K562 (cell line): Measurements from ENCODE around the gene HDHD2. TPM values are rescaled to one million over a fixed set of nuclear protein-coding genes. Genes with fewer than 3 reads are reported as not detected.

ENCODE experiments used
- BACH1 ChIP-seq: fragments of 200-800 bp; sonication (Bioruptor generic); IDR thresholded peaks from 2 replicates; pipeline ENCODE4 v1.6.1; 2016; ENCODE audit warnings: missing genetic modification characterization, missing compliant biosample characterization
- CEBPB ChIP-seq: fragments of 450-650 bp; IDR thresholded peaks from 2 replicates; pipeline ENCODE4 v1.6.1; 2016; ENCODE audit warnings: missing genetic modification characterization, missing compliant biosample characterization
- CHD7 ChIP-seq: fragments of 200-600 bp; sonication (generic); IDR thresholded peaks from one replicate; pipeline ENCODE4 v1.6.1; 2012; ENCODE audit warnings: mild to moderate bottlenecking, low read depth, low read length, inconsistent platforms
- RAD51 ChIP-seq: fragments of 450-650 bp; IDR thresholded peaks from 2 replicates; pipeline ENCODE4 v1.7.1; 2016; ENCODE audit warnings: low read depth, mild to moderate bottlenecking, borderline replicate concordance
- SREBF2 ChIP-seq: sonication (generic); formaldehyde crosslinking; IDR thresholded peaks from 2 replicates; pipeline ENCODE4 v1.4.0; 2020; ENCODE audit warnings: mild to moderate bottlenecking, missing genetic modification reagents
- TBP ChIP-seq: optimal IDR thresholded peaks from 2 replicates; pipeline ENCODE3; 2011; ENCODE audit warnings: low read depth, low read length, improper control_type of control experiment
- ZNF24 ChIP-seq: fragments of 450-650 bp; IDR thresholded peaks from 2 replicates; pipeline ENCODE4 v1.6.1; 2016
- ZNF347 ChIP-seq: fragments of 450-650 bp; formaldehyde crosslinking; IDR thresholded peaks from 2 replicates; pipeline ENCODE4 v1.4.0; 2020; ENCODE audit warnings: low read depth, mild to moderate bottlenecking, moderate library complexity
- ZNF436 ChIP-seq: fragments of 250-450, 450-650 bp; sonication (Bioruptor Pico); formaldehyde crosslinking; IDR thresholded peaks from 2 replicates; pipeline ENCODE4 v1.7.0; 2020; ENCODE audit warnings: mild to moderate bottlenecking
- polyA plus RNA-seq, 8 experiments: library from polyadenylated mRNA; depleted of rRNA in 4 of 8; stranded (reverse) in 5 of 8; unstranded in 3 of 8; fragments of >200 nt; fragmentation: Nextera tagmentation in 2 of 8; fragmentation: Illumina TruSeq in 1 of 8; extraction: Ambion mirVana in 2 of 8; extraction: Trizol in 1 of 8; gene quantifications; 2 replicates each; pipeline versions ENCODE4 v1.2.1 to v1.2.3, GENCODE V29; 2011 to 2014; ENCODE audit warnings: inconsistent platforms in 1 of 8, missing spikeins in 1 of 8
- total RNA-seq, 7 experiments: library from RNA; depleted of rRNA in 6 of 7; stranded (reverse); fragments of >200 nt in 6 of 7; fragmentation: Illumina TruSeq in 2 of 7; extraction: Trizol in 2 of 7; gene quantifications; 2 replicates each; pipeline versions ENCODE4 v1.2.1 to v1.2.3, GENCODE V29; 2011 to 2021; ENCODE audit warnings: low replicate concordance in 1 of 7
- TF ChIP-seq, protein P1 (sequence below): fragments of 450-650 bp; formaldehyde crosslinking; IDR thresholded peaks from 2 replicates; pipeline ENCODE4 v1.4.0; 2020; ENCODE audit warnings: mild to moderate bottlenecking, moderate library complexity

The HDHD2 gene
- total and polyA plus RNA-seq, 9 of the 15 experiments (the other 6 are each of a cell fraction or from before 2014, with no cell fraction given), result 6.8 to 25.2 (median 21.5) TPM

DNA sequence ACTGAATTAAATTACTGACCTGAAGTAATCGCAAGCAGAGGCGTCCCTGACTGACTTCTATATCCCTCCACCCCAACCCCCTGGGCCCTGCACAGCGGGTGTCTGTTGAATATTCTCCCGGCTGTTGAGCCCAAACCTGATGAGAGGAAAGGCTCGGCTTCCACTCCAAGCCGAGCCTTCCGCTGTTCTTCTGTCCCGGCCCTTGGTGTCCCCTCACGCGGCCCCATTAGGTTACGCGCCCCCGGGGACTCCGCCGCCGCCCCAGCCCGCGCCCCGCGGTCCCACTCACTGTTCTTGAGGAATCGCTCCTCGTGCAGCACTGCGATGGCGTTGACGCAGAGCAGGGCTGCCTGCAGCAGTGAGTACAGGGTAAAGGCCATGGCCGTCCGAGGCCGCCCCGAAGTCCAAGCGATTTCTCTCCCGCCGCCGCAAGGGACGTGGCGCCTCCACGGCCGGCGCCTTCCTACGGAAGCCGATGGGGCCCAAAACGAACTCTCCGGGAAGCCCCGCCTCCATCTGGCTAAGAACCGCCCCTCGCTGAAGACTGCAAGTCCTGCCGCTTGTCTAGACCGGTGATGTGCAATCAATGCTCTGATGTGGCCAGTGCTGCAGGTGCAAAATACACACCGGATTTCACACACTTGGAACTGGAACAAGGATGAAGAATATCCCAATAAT, 25.7 kb upstream of the HDHD2 start, which contains the start of gene IER3IP1 (continued):
- no peak for TF ChIP-seq CHD7
- no peak for TF ChIP-seq ZNF347 (CRISPR knock-in tag)
- TF ChIP-seq BACH1 (tag), result no peak
- no peak for TF ChIP-seq ZNF24
- TF ChIP-seq, protein P1, sequence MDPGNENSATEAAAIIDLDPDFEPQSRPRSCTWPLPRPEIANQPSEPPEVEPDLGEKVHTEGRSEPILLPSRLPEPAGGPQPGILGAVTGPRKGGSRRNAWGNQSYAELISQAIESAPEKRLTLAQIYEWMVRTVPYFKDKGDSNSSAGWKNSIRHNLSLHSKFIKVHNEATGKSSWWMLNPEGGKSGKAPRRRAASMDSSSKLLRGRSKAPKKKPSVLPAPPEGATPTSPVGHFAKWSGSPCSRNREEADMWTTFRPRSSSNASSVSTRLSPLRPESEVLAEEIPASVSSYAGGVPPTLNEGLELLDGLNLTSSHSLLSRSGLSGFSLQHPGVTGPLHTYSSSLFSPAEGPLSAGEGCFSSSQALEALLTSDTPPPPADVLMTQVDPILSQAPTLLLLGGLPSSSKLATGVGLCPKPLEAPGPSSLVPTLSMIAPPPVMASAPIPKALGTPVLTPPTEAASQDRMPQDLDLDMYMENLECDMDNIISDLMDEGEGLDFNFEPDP (CRISPR knock-in tag), result no peak
- peak; percentile 12; the same call in 1 of the 2 replicates for TF ChIP-seq CEBPB (tag)
- TF ChIP-seq TBP, result no peak
- no peak for TF ChIP-seq ZNF436
- no peak for TF ChIP-seq SREBF2 (CRISPR knock-in tag)
- TF ChIP-seq RAD51, result no peak
